A673 (cell line): ENCODE data around the gene PNMT. TPM values are rescaled to one million over a fixed set of nuclear protein-coding genes. Genes with fewer than 3 reads are reported as not detected.

Experiments used
- BruUV-seq: library from RNA; stranded (reverse); fragments of 400-500 nt; replicated peaks from 2 replicates; lab custom pipeline; 2021; lab: Mats Ljungman, UMichigan
- CTCF ChIA-PET: fragments of 300-600 bp; sonication (Branson Sonifier 250); formaldehyde crosslinking; loops from one replicate; lab custom pipeline; 2022; ENCODE audit warnings: antibody characterized with exemption; lab: Charles Lee
- POLR2A ChIA-PET: fragments of 300-600 bp; sonication (Branson Sonifier 250); formaldehyde crosslinking; loops from one replicate; lab custom pipeline; 2022; ENCODE audit warnings: antibody characterized with exemption; ENCODE audit not compliant: low non-redundant PET; lab: Charles Lee
- DNase-seq: peaks from one replicate; pipeline ENCODE4 v3.0.0-alpha.2; 2015; ENCODE audit warnings: low spot score
- H3K27ac ChIP-seq: fragments of 200-600 bp; sonication (generic); 2 replicates; pipeline ENCODE4 v1.5.1; 2016; ENCODE audit warnings: mixed run types, low read depth, mild to moderate bottlenecking, mixed read lengths, antibody characterized with exemption, low read length; ENCODE audit not compliant: poor library complexity, severe bottlenecking
- H3K27me3 ChIP-seq: fragments of 200-600 bp; sonication (generic); replicated peaks from 2 replicates; pipeline ENCODE4 v1.6.1; 2017; ENCODE audit warnings: mixed run types, low read depth, mild to moderate bottlenecking, mixed read lengths, antibody characterized with exemption, low read length; ENCODE audit not compliant: insufficient read depth, poor library complexity
- H3K36me3 ChIP-seq: fragments of 200-600 bp; sonication (generic); 2 replicates; pipeline ENCODE4 v1.6.1; 2016; ENCODE audit warnings: mixed run types, mild to moderate bottlenecking, mixed read lengths, antibody characterized with exemption, low read length; ENCODE audit not compliant: insufficient read depth, poor library complexity, severe bottlenecking
- H3K4me1 ChIP-seq: fragments of 200-600 bp; sonication (generic); 2 replicates; pipeline ENCODE4 v1.6.1; 2017; ENCODE audit warnings: mixed run types, mild to moderate bottlenecking, mixed read lengths, antibody characterized with exemption, low read length; ENCODE audit not compliant: insufficient read depth, poor library complexity, severe bottlenecking
- H3K4me3 ChIP-seq: fragments of 200-600 bp; sonication (generic); 2 replicates; pipeline ENCODE4 v1.5.1; 2016; ENCODE audit warnings: low read depth, mixed run types, mild to moderate bottlenecking, mixed read lengths, low read length; ENCODE audit not compliant: poor library complexity, severe bottlenecking
- H3K9me3 ChIP-seq: fragments of 200-600 bp; sonication (generic); 2 replicates; pipeline ENCODE4 v1.6.1; 2016; ENCODE audit warnings: mixed run types, low read depth, mild to moderate bottlenecking, mixed read lengths, antibody characterized with exemption, low read length; ENCODE audit not compliant: poor library complexity, severe bottlenecking
- CTCF ChIP-seq: fragments of 300-800, 200-600 bp; sonication (generic); conservative IDR thresholded peaks from 2 replicates; pipeline ENCODE4 v1.5.1; 2017; ENCODE audit warnings: low read depth, mild to moderate bottlenecking, antibody characterized with exemption, low read length, moderate library complexity, mixed read lengths
- EZH2 ChIP-seq: fragments of 200-600 bp; sonication (generic); IDR thresholded peaks from 2 replicates; pipeline ENCODE4 v1.6.1; 2017; ENCODE audit warnings: borderline replicate concordance, low read depth, mild to moderate bottlenecking, mixed read lengths, antibody characterized with exemption, low read length; ENCODE audit not compliant: poor library complexity, severe bottlenecking
- intact Hi-C: fragments of 100-400 bp; cut with micrococcal nuclease; formaldehyde crosslinking; loops from one replicate; pipeline ENCODE4 v1.10.0; 2022; ENCODE audit not compliant: unreplicated experiment
- total RNA-seq: library from RNA; stranded (reverse); gene quantifications from 2 replicates; pipeline ENCODE4 v1.2.3, GENCODE V29; 2021

PNMT gene
- total RNA-seq, 1 experiment from 2014 or later: not detected

GRCh38 chr17:39684369-39685192, 16.3 kb downstream of the PNMT start:
- TF ChIP-seq EZH2 (no peak), CTCF (no peak)
- intact Hi-C loops: no loop called here
- Histone ChIP-seq H3K4me3 (no peak overlapping the region), H3K27ac (no peak overlapping the region), H3K4me1 (no peaks in the 10 kb centered on the region), H3K9me3 (no peaks in the 10 kb centered on the region), H3K36me3 (no peaks in the 10 kb centered on the region), H3K27me3 (no peaks in the 10 kb centered on the region)
- BruUV-seq: no TSS peak
- ChIA-PET POLR2A (no interaction called here), CTCF (no interaction called here)
- no peak for DNase-seq

GRCh38 chr17:39687101-39687545, 18.9 kb downstream of the PNMT start:
- Histone ChIP-seq H3K9me3 (no peaks in the 10 kb centered on the region), H3K4me1 (no peaks in the 10 kb centered on the region), H3K36me3 (no peaks in the 10 kb centered on the region), H3K27me3 (no peaks in the 10 kb centered on the region), H3K27ac (peak overlapping the region; percentile 96), H3K4me3 (peak overlapping the region; percentile 62)
- POLR2A ChIA-PET: interaction anchor here (1.0 kb wide), 1 partner anchor 13 kb away, joined by 3 read pairs; the partner anchor contains the start of gene ERBB2
- intact Hi-C loops: no loop called here
- BruUV-seq: TSS peak; percentile 81
- TF ChIP-seq EZH2: no peak
- no peak for TF ChIP-seq CTCF
- DNase-seq: no peak
- CTCF ChIA-PET: no interaction called here

- Histone ChIP-seq H3K27ac (peak within 1 kb of the TSS; percentile 96), H3K4me3 (peak within 1 kb of the TSS; percentile 62), H3K27me3 (no peaks in the 10 kb centered on the region), H3K36me3 (no peaks in the 10 kb centered on the region), H3K4me1 (no peaks in the 10 kb centered on the region), H3K9me3 (no peaks in the 10 kb centered on the region)
- TF ChIP-seq EZH2 (no peak), CTCF (peak; percentile 20; the same call in 1 of the 2 replicates)
- POLR2A ChIA-PET: interaction anchor here (0.6 to 1.0 kb wide), 2 partner anchors 12 to 46 kb away, joined by 3 to 9 read pairs; partner anchors contain the start of gene ERBB2
- TSS peak; percentile 93 for BruUV-seq
- DNase-seq: peak; percentile 91
- CTCF ChIA-PET: no interaction called here
- intact Hi-C loops: no loop called here
Measured at GRCh38 chr17:39687546-39688474, 19.6 kb downstream of the PNMT start, which contains the start of gene PGAP3. Gene PGAP3 (minus strand): TSS chr17:39688057. CDS start chr17:39688014, 43 bp downstream.
